GM12878 (cell line): ENCODE data around the gene SEL1L.
"Not testable (repeated sequence)": the region's sequence is repeated elsewhere in the genome, so short reads cannot be mapped to it uniquely, and the experiment has no call there.

Source experiments
- CHD2 ChIP-seq: IDR thresholded peaks from 2 replicates; pipeline ENCODE4 v1.6.1; 2011; ENCODE audit warnings: low read depth, low read length, improper control_type of control experiment, borderline replicate concordance
- CHD4 ChIP-seq: fragments of 200-600 bp; sonication (generic); IDR thresholded peaks from 2 replicates; pipeline ENCODE4 v1.6.1; 2016; ENCODE audit warnings: mild to moderate bottlenecking
- PBX3 ChIP-seq: IDR thresholded peaks from 2 replicates; pipeline ENCODE4 v1.6.1; 2011; ENCODE audit warnings: mild to moderate bottlenecking, low read depth, low read length, moderate library complexity; ENCODE audit not compliant: insufficient replicate concordance
- POLR2A ChIP-seq: IDR thresholded peaks from 2 replicates; pipeline ENCODE4 v1.6.1; 2011; ENCODE audit warnings: low read depth, mild to moderate bottlenecking, low read length
- POU2F2 ChIP-seq: IDR thresholded peaks from 3 replicates; pipeline ENCODE4 v1.6.1; 2011; ENCODE audit warnings: low read depth, mild to moderate bottlenecking, low read length, borderline replicate concordance
- RB1 ChIP-seq: fragments of 450-650 bp; formaldehyde crosslinking; IDR thresholded peaks from 2 replicates; pipeline ENCODE4 v1.6.1; 2017; ENCODE audit warnings: mild to moderate bottlenecking, borderline replicate concordance
- RCOR1 ChIP-seq: conservative IDR thresholded peaks from 2 replicates; pipeline ENCODE4 v1.6.1; 2012; ENCODE audit warnings: low read depth, low read length, improper control_type of control experiment
- SUZ12 ChIP-seq: fragments of 200-600 bp; sonication (generic); IDR thresholded peaks from one replicate; pipeline ENCODE4 v1.6.1; 2018; ENCODE audit warnings: antibody characterized with exemption, mild to moderate bottlenecking; ENCODE audit not compliant: unreplicated experiment
- ZBTB33 ChIP-seq: fragments of 450-650 bp; IDR thresholded peaks from 2 replicates; pipeline ENCODE4 v1.6.1; 2017; ENCODE audit warnings: mild to moderate bottlenecking
- ZNF274 ChIP-seq: IDR thresholded peaks from one replicate; pipeline ENCODE4 v1.8.0; 2011; ENCODE audit not compliant: insufficient read length, insufficient read depth
- TF ChIP-seq, protein P1 (sequence below), 3 experiments: IDR thresholded peaks in 2 of 3; conservative IDR thresholded peaks in 1 of 3; 2 replicates each; pipeline ENCODE4 v1.5.1; 2011; ENCODE audit warnings: low read depth in 3 of 3, low read length in 3 of 3, mild to moderate bottlenecking in 3 of 3, control low read depth in 2 of 3, moderate library complexity in 2 of 3, inconsistent platforms in 1 of 3, mixed read lengths in 1 of 3; ENCODE audit not compliant: control insufficient read depth in 2 of 3, insufficient read depth in 1 of 3; ENCODE audit errors: extremely low read depth in 1 of 3
- TF ChIP-seq, protein P2 (sequence below): fragments of 450-650 bp; IDR thresholded peaks from 2 replicates; pipeline ENCODE4 v1.6.1; 2017; ENCODE audit warnings: mild to moderate bottlenecking, low read depth, inconsistent platforms; ENCODE audit not compliant: poor library complexity, severe bottlenecking

GRCh38 chr14:81512826-81513225 is 20.8 kb downstream of the SEL1L start:
- TF ChIP-seq CHD2, RCOR1, ZBTB33, POU2F2, CHD4, PBX3, SUZ12, POLR2A, ZNF274, RB1: not testable (repeated sequence)
- TF ChIP-seq, protein P1, sequence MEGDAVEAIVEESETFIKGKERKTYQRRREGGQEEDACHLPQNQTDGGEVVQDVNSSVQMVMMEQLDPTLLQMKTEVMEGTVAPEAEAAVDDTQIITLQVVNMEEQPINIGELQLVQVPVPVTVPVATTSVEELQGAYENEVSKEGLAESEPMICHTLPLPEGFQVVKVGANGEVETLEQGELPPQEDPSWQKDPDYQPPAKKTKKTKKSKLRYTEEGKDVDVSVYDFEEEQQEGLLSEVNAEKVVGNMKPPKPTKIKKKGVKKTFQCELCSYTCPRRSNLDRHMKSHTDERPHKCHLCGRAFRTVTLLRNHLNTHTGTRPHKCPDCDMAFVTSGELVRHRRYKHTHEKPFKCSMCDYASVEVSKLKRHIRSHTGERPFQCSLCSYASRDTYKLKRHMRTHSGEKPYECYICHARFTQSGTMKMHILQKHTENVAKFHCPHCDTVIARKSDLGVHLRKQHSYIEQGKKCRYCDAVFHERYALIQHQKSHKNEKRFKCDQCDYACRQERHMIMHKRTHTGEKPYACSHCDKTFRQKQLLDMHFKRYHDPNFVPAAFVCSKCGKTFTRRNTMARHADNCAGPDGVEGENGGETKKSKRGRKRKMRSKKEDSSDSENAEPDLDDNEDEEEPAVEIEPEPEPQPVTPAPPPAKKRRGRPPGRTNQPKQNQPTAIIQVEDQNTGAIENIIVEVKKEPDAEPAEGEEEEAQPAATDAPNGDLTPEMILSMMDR (IDR thresholded peaks at IDR 0.05 in 2 of 3, conservative IDR thresholded peaks at IDR 0.05 in 1 of 3; ENCODE audit: control insufficient read depth in 2 of 3, extremely low read depth in 1 of 3, insufficient read depth in 1 of 3, low read depth in 3 of 3, low read length in 3 of 3): not testable (repeated sequence)
- TF ChIP-seq, protein P2, sequence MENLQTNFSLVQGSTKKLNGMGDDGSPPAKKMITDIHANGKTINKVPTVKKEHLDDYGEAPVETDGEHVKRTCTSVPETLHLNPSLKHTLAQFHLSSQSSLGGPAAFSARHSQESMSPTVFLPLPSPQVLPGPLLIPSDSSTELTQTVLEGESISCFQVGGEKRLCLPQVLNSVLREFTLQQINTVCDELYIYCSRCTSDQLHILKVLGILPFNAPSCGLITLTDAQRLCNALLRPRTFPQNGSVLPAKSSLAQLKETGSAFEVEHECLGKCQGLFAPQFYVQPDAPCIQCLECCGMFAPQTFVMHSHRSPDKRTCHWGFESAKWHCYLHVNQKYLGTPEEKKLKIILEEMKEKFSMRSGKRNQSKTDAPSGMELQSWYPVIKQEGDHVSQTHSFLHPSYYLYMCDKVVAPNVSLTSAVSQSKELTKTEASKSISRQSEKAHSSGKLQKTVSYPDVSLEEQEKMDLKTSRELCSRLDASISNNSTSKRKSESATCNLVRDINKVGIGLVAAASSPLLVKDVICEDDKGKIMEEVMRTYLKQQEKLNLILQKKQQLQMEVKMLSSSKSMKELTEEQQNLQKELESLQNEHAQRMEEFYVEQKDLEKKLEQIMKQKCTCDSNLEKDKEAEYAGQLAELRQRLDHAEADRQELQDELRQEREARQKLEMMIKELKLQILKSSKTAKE: not testable (repeated sequence)
